Measurements from ENCODE around the gene PPARGC1A. TPM values are rescaled to one million over a fixed set of nuclear protein-coding genes. Genes with fewer than 3 reads are reported as not detected.

Gene PPARGC1A
- total RNA-seq, 3 donors from 2014 or later (not counting 1 experiment from before 2014, with no cell fraction given) = not detected

- H3K4me3 Mint-ChIP-seq = no peak overlapping the region
- H3K9me3 Mint-ChIP-seq = peaks cover 11 to 18% of the 10 kb centered on the region in 2 donors
- H3K27ac Mint-ChIP-seq = no peak overlapping the region
- no peaks in the 10 kb centered on the region for H3K4me1 Mint-ChIP-seq
- no peaks in the 10 kb centered on the region for H3K36me3 Mint-ChIP-seq
- DNase-seq = no peak
- H3K9me3 ChIP-seq (ENCODE audit: control insufficient read depth, insufficient read depth, low read length) = no peaks in the 10 kb centered on the region
- H3K27me3 Mint-ChIP-seq (ENCODE audit: low read depth in 2 of 2) = no peaks in the 10 kb centered on the region
- no peaks in the 10 kb centered on the region for H3K4me1 ChIP-seq (ENCODE audit: control insufficient read depth, insufficient read depth, low read length)
- no peaks in the 10 kb centered on the region for H3K27me3 ChIP-seq (ENCODE audit: control insufficient read depth, insufficient read depth, low read length)
- intact Hi-C loops (cut with micrococcal nuclease) = no loop called here
- 93% methylated on average over 2 of the region's 2 CpGs for WGBS (ENCODE audit: insufficient coverage)
- no peak overlapping the region for H3K27ac ChIP-seq (ENCODE audit: low read length)
- H3K36me3 ChIP-seq (ENCODE audit: control insufficient read depth, insufficient read depth, low read length) = no peaks in the 10 kb centered on the region
- ATAC-seq = no peak
- H3K4me3 ChIP-seq (ENCODE audit: low read length) = no peak overlapping the region
- TF ChIP-seq CTCF (IDR thresholded peaks at IDR 0.05) = no peak
Observed at GRCh38 chr4:23762551-23762950, 127.3 kb downstream of the PPARGC1A start.

GRCh38 chr4:23759066-23759465, 130.8 kb downstream of the PPARGC1A start:
- H3K4me3 Mint-ChIP-seq = no peak overlapping the region
- Histone ChIP-seq H3K4me1 (ENCODE audit: control insufficient read depth, insufficient read depth, low read length) (no peaks in the 10 kb centered on the region), H3K27ac (ENCODE audit: low read length) (no peak overlapping the region), H3K27me3 (ENCODE audit: control insufficient read depth, insufficient read depth, low read length) (no peaks in the 10 kb centered on the region), H3K9me3 (ENCODE audit: control insufficient read depth, insufficient read depth, low read length) (no peaks in the 10 kb centered on the region), H3K4me3 (ENCODE audit: low read length) (no peak overlapping the region), H3K36me3 (ENCODE audit: control insufficient read depth, insufficient read depth, low read length) (no peaks in the 10 kb centered on the region)
- no peak overlapping the region for H3K27ac Mint-ChIP-seq
- intact Hi-C loops (cut with micrococcal nuclease) = no loop called here
- no peaks in the 10 kb centered on the region for H3K36me3 Mint-ChIP-seq
- WGBS (ENCODE audit: insufficient coverage) = 89% methylated on average over 2 of the region's 2 CpGs
- H3K4me1 Mint-ChIP-seq = no peaks in the 10 kb centered on the region
- DNase-seq (no peak), ATAC-seq (no peak)
- TF ChIP-seq CTCF (IDR thresholded peaks at IDR 0.05) = no peak
- H3K27me3 Mint-ChIP-seq (ENCODE audit: low read depth in 2 of 2) = no peaks in the 10 kb centered on the region
- peaks cover 13 to 20% of the 10 kb centered on the region in 2 donors for H3K9me3 Mint-ChIP-seq

- intact Hi-C loops (cut with micrococcal nuclease) = no loop called here
- TF ChIP-seq CTCF (IDR thresholded peaks at IDR 0.05) = no peak
Observed at GRCh38 chr4:23754688-23755087, 135.2 kb downstream of the PPARGC1A start.

GRCh38 chr4:23750125-23750524, 139.7 kb downstream of the PPARGC1A start:
- no peaks in the 10 kb centered on the region for H3K27me3 Mint-ChIP-seq (ENCODE audit: low read depth in 2 of 2)
- no peak for ATAC-seq
- TF ChIP-seq CTCF (IDR thresholded peaks at IDR 0.05) = no peak
- H3K27me3 ChIP-seq (ENCODE audit: control insufficient read depth, insufficient read depth, low read length) = no peaks in the 10 kb centered on the region
- no peak overlapping the region for H3K4me3 Mint-ChIP-seq
- peaks cover 6 to 7% of the 10 kb centered on the region in 2 donors for H3K9me3 Mint-ChIP-seq
- no peak for DNase-seq
- no peaks in the 10 kb centered on the region for H3K4me1 ChIP-seq (ENCODE audit: control insufficient read depth, insufficient read depth, low read length)
- no peaks in the 10 kb centered on the region for H3K4me1 Mint-ChIP-seq
- intact Hi-C loops (cut with micrococcal nuclease) = no loop called here
- no peak overlapping the region for H3K27ac Mint-ChIP-seq
- no peak overlapping the region for H3K4me3 ChIP-seq (ENCODE audit: low read length)
- no peaks in the 10 kb centered on the region for H3K36me3 ChIP-seq (ENCODE audit: control insufficient read depth, insufficient read depth, low read length)
- no peaks in the 10 kb centered on the region for H3K36me3 Mint-ChIP-seq
- H3K27ac ChIP-seq (ENCODE audit: low read length) = no peak overlapping the region
- WGBS (ENCODE audit: insufficient coverage) = 73% methylated on average over 1 of the region's 2 CpGs
- H3K9me3 ChIP-seq (ENCODE audit: control insufficient read depth, insufficient read depth, low read length) = no peaks in the 10 kb centered on the region

More at GRCh38 chr4:23754688-23755087, 135.2 kb downstream of the PPARGC1A start:
- H3K4me3 ChIP-seq (ENCODE audit: low read length) = no peak overlapping the region
- no peaks in the 10 kb centered on the region for H3K4me1 ChIP-seq (ENCODE audit: control insufficient read depth, insufficient read depth, low read length)
- no peaks in the 10 kb centered on the region for H3K4me1 Mint-ChIP-seq
- WGBS (ENCODE audit: insufficient coverage) = 100% methylated on average over 1 of the region's 1 CpG
- ATAC-seq = no peak
- H3K9me3 Mint-ChIP-seq = peaks cover 15 to 20% of the 10 kb centered on the region in 2 donors
- no peak overlapping the region for H3K27ac Mint-ChIP-seq
- H3K9me3 ChIP-seq (ENCODE audit: control insufficient read depth, insufficient read depth, low read length) = no peaks in the 10 kb centered on the region
- H3K27ac ChIP-seq (ENCODE audit: low read length) = no peak overlapping the region
- H3K36me3 ChIP-seq (ENCODE audit: control insufficient read depth, insufficient read depth, low read length) = no peaks in the 10 kb centered on the region
- no peaks in the 10 kb centered on the region for H3K27me3 Mint-ChIP-seq (ENCODE audit: low read depth in 2 of 2)
- H3K4me3 Mint-ChIP-seq = no peak overlapping the region
- H3K36me3 Mint-ChIP-seq = no peaks in the 10 kb centered on the region
- no peak for DNase-seq
- no peaks in the 10 kb centered on the region for H3K27me3 ChIP-seq (ENCODE audit: control insufficient read depth, insufficient read depth, low read length)
